Panc1 (cell line): ENCODE results near the gene REV3L. TPM values are rescaled to one million over a fixed set of nuclear protein-coding genes. Genes with fewer than 3 reads are reported as not detected.

ENCODE experiments used
- ATAC-seq: fragments of 200-7000 bp; cut with Tn5 transposase; 2 replicates; pipeline ENCODE4 v1.9.1; 2020; ENCODE audit warnings: mild to moderate bottlenecking, moderate library complexity
- BruUV-seq: library from RNA; stranded (reverse); fragments of 400-500 nt; replicated peaks from 2 replicates; lab custom pipeline; 2021; lab: Mats Ljungman, UMichigan
- CTCF ChIA-PET: fragments of 300-600 bp; sonication (Branson Sonifier 250); formaldehyde crosslinking; loops from one replicate; lab custom pipeline; 2022; ENCODE audit warnings: antibody characterized with exemption; lab: Charles Lee
- POLR2A ChIA-PET: fragments of 300-600 bp; sonication (Branson Sonifier 250); formaldehyde crosslinking; loops from one replicate; lab custom pipeline; 2022; ENCODE audit warnings: antibody characterized with exemption; lab: Charles Lee
- DNase-seq: peaks from one replicate; pipeline ENCODE4 v3.0.0-alpha.2; 2010; ENCODE audit warnings: low read depth, low spot score
- H3K27ac ChIP-seq: 2 replicates; pipeline ENCODE4 v1.5.1; 2011; ENCODE audit warnings: mild to moderate bottlenecking, low read length, inconsistent platforms
- H3K27me3 ChIP-seq: fragments of 200-500 bp; sonication (Bioruptor generic); 2 replicates; pipeline ENCODE4 v1.6.0; 2014; ENCODE audit warnings: low read length, inconsistent platforms; ENCODE audit not compliant: control insufficient read depth, insufficient read depth
- H3K36me3 ChIP-seq: fragments of 200-500 bp; sonication (Bioruptor generic); 2 replicates; pipeline ENCODE4 v1.5.1; 2014; ENCODE audit warnings: inconsistent platforms, mild to moderate bottlenecking, low read length, moderate library complexity; ENCODE audit not compliant: control insufficient read depth, insufficient read depth
- H3K4me1 ChIP-seq: 2 replicates; pipeline ENCODE4 v1.5.1; 2011; ENCODE audit warnings: inconsistent platforms, mild to moderate bottlenecking, low read length, moderate library complexity; ENCODE audit not compliant: control insufficient read depth, insufficient read depth
- H3K4me3 ChIP-seq, 2 experiments: 2 replicates each; pipeline ENCODE4 v1.5.1; 2011 to 2012; ENCODE audit warnings: low read depth in 2 of 2, low read length in 2 of 2, mild to moderate bottlenecking in 2 of 2, inconsistent platforms in 1 of 2, moderate library complexity in 1 of 2
- H3K9me3 ChIP-seq: fragments of 200-500 bp; sonication (Bioruptor generic); 2 replicates; pipeline ENCODE4 v1.5.1; 2014; ENCODE audit warnings: low read depth, mild to moderate bottlenecking, inconsistent platforms, low read length, moderate library complexity; ENCODE audit not compliant: control insufficient read depth, insufficient read depth
- POLR2AphosphoS5 ChIP-seq: IDR thresholded peaks from 2 replicates; pipeline ENCODE4 v1.6.1; 2012; ENCODE audit warnings: mild to moderate bottlenecking, low read depth, low read length, moderate library complexity
- SIN3A ChIP-seq: IDR thresholded peaks from 2 replicates; pipeline ENCODE4 v1.6.1; 2012; ENCODE audit warnings: low read depth, mild to moderate bottlenecking, low read length, moderate library complexity, borderline replicate concordance; ENCODE audit not compliant: insufficient read depth
- TCF7L2 ChIP-seq: IDR thresholded peaks from 2 replicates; pipeline ENCODE4 v1.6.1; 2011; ENCODE audit warnings: mild to moderate bottlenecking, low read depth, low read length, inconsistent platforms
- in situ Hi-C: cut with HindIII; loops from 2 replicates; pipeline ENCODE4 v1.10.0; 2016; ENCODE audit warnings: low sequenced_read_pairs, low pct_unique_long_range_greater_than_20kb
- intact Hi-C: fragments of 100-400 bp; cut with micrococcal nuclease; formaldehyde crosslinking; loops from one replicate; pipeline ENCODE4 v1.10.0; 2022; ENCODE audit not compliant: unreplicated experiment
- total RNA-seq: library from RNA; stranded (reverse); gene quantifications from one replicate; pipeline ENCODE4 v1.2.1, GENCODE V29; 2021; ENCODE audit not compliant: unreplicated experiment
- TF ChIP-seq, protein P1 (sequence below), 2 experiments: IDR thresholded peaks; 2 replicates each; pipeline ENCODE4 v1.6.1; 2011 to 2012; ENCODE audit warnings: low read depth in 2 of 2, control low read depth in 1 of 2, low read length in 1 of 2, mild to moderate bottlenecking in 1 of 2, moderate library complexity in 1 of 2; ENCODE audit not compliant: insufficient read depth in 1 of 2
- TF ChIP-seq, protein P2 (sequence below): fragments of 450-650 bp; IDR thresholded peaks from 2 replicates; pipeline ENCODE4 v1.5.1; 2017; ENCODE audit warnings: mild to moderate bottlenecking

The REV3L gene
- total RNA-seq, 1 experiment from 2014 or later, result 44.8 TPM

DNA sequence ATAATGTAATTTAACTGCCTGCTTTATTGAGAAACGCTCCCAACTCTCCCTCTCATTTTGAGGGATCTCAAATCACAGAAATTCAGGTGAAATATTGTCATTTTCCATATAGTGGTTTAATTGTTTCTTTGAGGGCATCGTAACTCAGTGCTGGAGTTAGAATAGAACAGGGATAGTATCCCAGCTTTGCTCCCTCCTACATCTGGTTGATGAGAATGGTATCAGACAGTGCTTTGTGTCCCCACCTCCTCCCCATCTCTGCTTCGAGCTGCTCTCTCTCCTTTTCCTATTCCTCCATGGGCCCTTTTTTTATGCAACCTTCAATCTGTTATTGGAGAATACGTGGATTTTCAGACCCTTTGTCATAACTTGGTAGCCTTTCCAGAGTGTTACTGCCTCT lies 41.2 kb upstream of the REV3L start:
- in situ Hi-C loops, result no loop called here

DNA sequence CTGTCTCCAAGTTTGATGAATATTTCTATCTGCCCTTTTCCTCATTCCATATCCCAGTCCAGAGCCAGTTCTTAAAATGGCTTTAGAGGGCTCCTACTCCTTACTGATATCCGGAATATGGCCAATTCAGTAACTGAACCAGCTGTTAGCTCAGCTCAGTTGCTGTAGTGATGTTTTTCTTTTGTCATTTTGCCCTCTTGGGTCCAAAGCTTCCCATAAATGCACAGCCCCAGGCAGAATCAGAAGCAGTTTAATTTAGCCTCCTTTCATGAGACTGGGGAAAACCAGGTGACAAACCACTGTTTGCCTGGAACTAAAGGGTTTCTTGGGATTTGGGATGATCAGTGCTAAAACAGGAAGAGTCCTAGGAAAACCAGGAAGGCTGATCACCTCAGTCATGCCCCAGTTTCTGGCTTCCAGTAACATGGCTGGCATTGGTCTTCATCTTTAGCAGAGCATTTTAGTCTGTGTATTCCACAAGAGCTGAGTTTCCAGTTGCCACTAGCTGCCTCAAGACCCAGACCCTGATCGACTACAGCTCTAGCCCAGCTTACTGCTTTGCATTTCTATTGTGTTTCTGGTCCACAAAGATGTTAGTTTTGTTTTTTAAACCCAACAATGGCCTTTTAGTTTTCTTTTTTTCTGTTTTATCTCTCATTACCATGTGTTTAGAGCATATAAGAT lies 40.6 kb upstream of the REV3L start:
- no peak for DNase-seq
- peaks cover 10% of the 10 kb centered on the region; the same call in 1 of the 2 replicates for H3K4me1 ChIP-seq
- no peaks in the 10 kb centered on the region for H3K27me3 ChIP-seq
- no peaks in the 10 kb centered on the region for H3K36me3 ChIP-seq
- peak overlapping the region; percentile 30; the same call in 1 of the 2 replicates for H3K27ac ChIP-seq
- CTCF ChIA-PET, result no interaction called here
- no peak overlapping the region for H3K4me3 ChIP-seq
- TF ChIP-seq, protein P1, sequence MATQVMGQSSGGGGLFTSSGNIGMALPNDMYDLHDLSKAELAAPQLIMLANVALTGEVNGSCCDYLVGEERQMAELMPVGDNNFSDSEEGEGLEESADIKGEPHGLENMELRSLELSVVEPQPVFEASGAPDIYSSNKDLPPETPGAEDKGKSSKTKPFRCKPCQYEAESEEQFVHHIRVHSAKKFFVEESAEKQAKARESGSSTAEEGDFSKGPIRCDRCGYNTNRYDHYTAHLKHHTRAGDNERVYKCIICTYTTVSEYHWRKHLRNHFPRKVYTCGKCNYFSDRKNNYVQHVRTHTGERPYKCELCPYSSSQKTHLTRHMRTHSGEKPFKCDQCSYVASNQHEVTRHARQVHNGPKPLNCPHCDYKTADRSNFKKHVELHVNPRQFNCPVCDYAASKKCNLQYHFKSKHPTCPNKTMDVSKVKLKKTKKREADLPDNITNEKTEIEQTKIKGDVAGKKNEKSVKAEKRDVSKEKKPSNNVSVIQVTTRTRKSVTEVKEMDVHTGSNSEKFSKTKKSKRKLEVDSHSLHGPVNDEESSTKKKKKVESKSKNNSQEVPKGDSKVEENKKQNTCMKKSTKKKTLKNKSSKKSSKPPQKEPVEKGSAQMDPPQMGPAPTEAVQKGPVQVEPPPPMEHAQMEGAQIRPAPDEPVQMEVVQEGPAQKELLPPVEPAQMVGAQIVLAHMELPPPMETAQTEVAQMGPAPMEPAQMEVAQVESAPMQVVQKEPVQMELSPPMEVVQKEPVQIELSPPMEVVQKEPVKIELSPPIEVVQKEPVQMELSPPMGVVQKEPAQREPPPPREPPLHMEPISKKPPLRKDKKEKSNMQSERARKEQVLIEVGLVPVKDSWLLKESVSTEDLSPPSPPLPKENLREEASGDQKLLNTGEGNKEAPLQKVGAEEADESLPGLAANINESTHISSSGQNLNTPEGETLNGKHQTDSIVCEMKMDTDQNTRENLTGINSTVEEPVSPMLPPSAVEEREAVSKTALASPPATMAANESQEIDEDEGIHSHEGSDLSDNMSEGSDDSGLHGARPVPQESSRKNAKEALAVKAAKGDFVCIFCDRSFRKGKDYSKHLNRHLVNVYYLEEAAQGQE (IDR thresholded peaks at IDR 0.05; ENCODE audit: insufficient read depth in 1 of 2, low read depth in 2 of 2, low read length in 1 of 2), result no peak
- no peak for TF ChIP-seq POLR2AphosphoS5
- TF ChIP-seq SIN3A, result no peak
- TF ChIP-seq, protein P2, sequence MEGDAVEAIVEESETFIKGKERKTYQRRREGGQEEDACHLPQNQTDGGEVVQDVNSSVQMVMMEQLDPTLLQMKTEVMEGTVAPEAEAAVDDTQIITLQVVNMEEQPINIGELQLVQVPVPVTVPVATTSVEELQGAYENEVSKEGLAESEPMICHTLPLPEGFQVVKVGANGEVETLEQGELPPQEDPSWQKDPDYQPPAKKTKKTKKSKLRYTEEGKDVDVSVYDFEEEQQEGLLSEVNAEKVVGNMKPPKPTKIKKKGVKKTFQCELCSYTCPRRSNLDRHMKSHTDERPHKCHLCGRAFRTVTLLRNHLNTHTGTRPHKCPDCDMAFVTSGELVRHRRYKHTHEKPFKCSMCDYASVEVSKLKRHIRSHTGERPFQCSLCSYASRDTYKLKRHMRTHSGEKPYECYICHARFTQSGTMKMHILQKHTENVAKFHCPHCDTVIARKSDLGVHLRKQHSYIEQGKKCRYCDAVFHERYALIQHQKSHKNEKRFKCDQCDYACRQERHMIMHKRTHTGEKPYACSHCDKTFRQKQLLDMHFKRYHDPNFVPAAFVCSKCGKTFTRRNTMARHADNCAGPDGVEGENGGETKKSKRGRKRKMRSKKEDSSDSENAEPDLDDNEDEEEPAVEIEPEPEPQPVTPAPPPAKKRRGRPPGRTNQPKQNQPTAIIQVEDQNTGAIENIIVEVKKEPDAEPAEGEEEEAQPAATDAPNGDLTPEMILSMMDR, result no peak
- TF ChIP-seq TCF7L2, result no peak
- ATAC-seq, result peak; percentile 18; the same call in 1 of the 2 replicates
- H3K9me3 ChIP-seq, result no peaks in the 10 kb centered on the region
- BruUV-seq, result no TSS peak
- intact Hi-C loops (no loop called here), in situ Hi-C loops (no loop called here)
- POLR2A ChIA-PET, result no interaction called here

More for the DNA sequence above, 41.2 kb upstream of the REV3L start:
- no TSS peak for BruUV-seq
- no peak for ATAC-seq
- H3K36me3 ChIP-seq, result no peaks in the 10 kb centered on the region
- H3K27me3 ChIP-seq, result no peaks in the 10 kb centered on the region
- TF ChIP-seq, protein P1 (IDR thresholded peaks at IDR 0.05; ENCODE audit: insufficient read depth in 1 of 2, low read depth in 2 of 2, low read length in 1 of 2), result no peak
- TF ChIP-seq, protein P2, result no peak
- TF ChIP-seq SIN3A (no peak), POLR2AphosphoS5 (no peak), TCF7L2 (no peak)
- DNase-seq, result no peak
- CTCF ChIA-PET, result no interaction called here
- H3K27ac ChIP-seq, result peak overlapping the region; percentile 20; the same call in 1 of the 2 replicates
- no peaks in the 10 kb centered on the region for H3K9me3 ChIP-seq
- H3K4me3 ChIP-seq, result no peak overlapping the region
- H3K4me1 ChIP-seq, result peaks cover 10% of the 10 kb centered on the region; the same call in 1 of the 2 replicates
- POLR2A ChIA-PET, result no interaction called here
- intact Hi-C loops, result no loop called here
